IMR-90 (cell line): ENCODE results near the gene HSPB7. TPM values are rescaled to one million over a fixed set of nuclear protein-coding genes. Genes with fewer than 3 reads are reported as not detected.
"Not testable (repeated sequence)": the region's sequence is repeated elsewhere in the genome, so short reads cannot be mapped to it uniquely, and the experiment has no call there.

ENCODE experiments used
- ATAC-seq: fragments of 200-7000 bp; cut with Tn5 transposase; 2 replicates; pipeline ENCODE4 v1.9.1; 2020; ENCODE audit warnings: low read depth, mild to moderate bottlenecking, moderate library complexity
- BruUV-seq: library from RNA; stranded (reverse); fragments of 400-500 nt; replicated peaks from 2 replicates; lab custom pipeline; 2021; lab: Mats Ljungman, UMichigan
- CTCF ChIA-PET: fragments of 300-600 bp; formaldehyde crosslinking; extraction: SDS; loops from one replicate; lab custom pipeline; 2021; ENCODE audit warnings: antibody characterized with exemption; lab: Yijun Ruan, JAX
- POLR2A ChIA-PET: fragments of 300-600 bp; sonication (Branson Sonifier 250); formaldehyde crosslinking; loops from one replicate; lab custom pipeline; 2022; ENCODE audit warnings: antibody characterized with exemption; ENCODE audit not compliant: unreplicated experiment; lab: Charles Lee
- DNase-seq: peaks from one replicate; pipeline ENCODE4 v3.0.0; 2013
- H2AFZ ChIP-seq: replicated peaks from 2 replicates; pipeline ENCODE3; 2013; ENCODE audit warnings: low read length, mild to moderate bottlenecking; ENCODE audit not compliant: poor library complexity
- H2AK5ac ChIP-seq: 2 replicates; pipeline ENCODE4 v1.6.1; 2013; ENCODE audit warnings: low read depth, low read length, inconsistent platforms
- H2AK9ac ChIP-seq: replicated peaks from 2 replicates; pipeline ENCODE3; 2013; ENCODE audit warnings: mild to moderate bottlenecking, low read depth, low read length, moderate library complexity; ENCODE audit not compliant: poor library complexity
- H2BK120ac ChIP-seq: 2 replicates; pipeline ENCODE4 v1.6.1; 2013; ENCODE audit warnings: low read depth, low read length, inconsistent platforms
- H2BK15ac ChIP-seq: 3 replicates; pipeline ENCODE4 v1.6.1; 2013; ENCODE audit warnings: low read depth, low read length, inconsistent platforms
- H2BK20ac ChIP-seq: 2 replicates; pipeline ENCODE4 v1.6.1; 2013; ENCODE audit warnings: low read depth, mild to moderate bottlenecking, inconsistent platforms, low read length, moderate library complexity
- H2BK5ac ChIP-seq: 2 replicates; pipeline ENCODE4 v1.6.1; 2013; ENCODE audit warnings: mild to moderate bottlenecking, low read depth, low read length, inconsistent platforms; ENCODE audit not compliant: poor library complexity, severe bottlenecking
- H3K14ac ChIP-seq: replicated peaks from 2 replicates; pipeline ENCODE4 v1.6.1; 2013; ENCODE audit warnings: low read depth, low read length, inconsistent platforms
- H3K18ac ChIP-seq: 2 replicates; pipeline ENCODE4 v1.6.1; 2013; ENCODE audit warnings: low read depth, low read length, control low read depth
- H3K23ac ChIP-seq: 2 replicates; pipeline ENCODE4 v1.6.1; 2013; ENCODE audit warnings: low read depth, low read length, inconsistent platforms
- H3K27ac ChIP-seq: 2 replicates; pipeline ENCODE4 v1.5.1; 2013; ENCODE audit warnings: mild to moderate bottlenecking, control low read depth, low read length; ENCODE audit not compliant: insufficient read depth
- H3K27me3 ChIP-seq: 2 replicates; pipeline ENCODE4 v1.6.1; 2013; ENCODE audit warnings: low read length; ENCODE audit not compliant: control insufficient read depth, insufficient read depth
- H3K36me3 ChIP-seq: 2 replicates; pipeline ENCODE4 v1.6.1; 2013; ENCODE audit warnings: low read length, mixed read lengths; ENCODE audit not compliant: control insufficient read depth, insufficient read depth
- H3K4ac ChIP-seq: 2 replicates; pipeline ENCODE4 v1.6.1; 2013; ENCODE audit warnings: low read depth, low read length, inconsistent platforms
- H3K4me1 ChIP-seq: 2 replicates; pipeline ENCODE4 v1.6.1; 2013; ENCODE audit warnings: low read length, mixed read lengths; ENCODE audit not compliant: control insufficient read depth, insufficient read depth
- H3K4me2 ChIP-seq: 2 replicates; pipeline ENCODE4 v1.6.1; 2013; ENCODE audit warnings: low read depth, mild to moderate bottlenecking, control low read depth, low read length, moderate library complexity
- H3K4me3 ChIP-seq: 2 replicates; pipeline ENCODE4 v1.5.1; 2013; ENCODE audit warnings: low read depth, mild to moderate bottlenecking, control low read depth, low read length, moderate library complexity; ENCODE audit not compliant: insufficient read depth
- H3K56ac ChIP-seq: 2 replicates; pipeline ENCODE4 v1.6.1; 2013; ENCODE audit warnings: low read length, inconsistent platforms; ENCODE audit not compliant: insufficient read depth; ENCODE audit errors: extremely low read depth
- H3K79me1 ChIP-seq, 2 experiments: 2 replicates each; pipeline ENCODE4 v1.6.1; 2013; ENCODE audit warnings: low read length in 2 of 2, inconsistent platforms in 1 of 2, low read depth in 1 of 2
- H3K9ac ChIP-seq: 2 replicates; pipeline ENCODE4 v1.6.1; 2013; ENCODE audit warnings: low read depth, low read length, control low read depth
- H3K9me1 ChIP-seq: 2 replicates; pipeline ENCODE4 v1.6.1; 2013; ENCODE audit warnings: low read length, inconsistent platforms; ENCODE audit not compliant: insufficient read depth
- H3K9me3 ChIP-seq: 2 replicates; pipeline ENCODE4 v1.6.1; 2013; ENCODE audit warnings: low read length; ENCODE audit not compliant: control insufficient read depth, insufficient read depth
- H4K20me1 ChIP-seq: 2 replicates; pipeline ENCODE4 v1.6.1; 2013; ENCODE audit warnings: low read length, inconsistent platforms; ENCODE audit not compliant: insufficient read depth
- H4K5ac ChIP-seq: 2 replicates; pipeline ENCODE4 v1.6.1; 2013; ENCODE audit warnings: mild to moderate bottlenecking, low read depth, low read length, control low read depth
- H4K8ac ChIP-seq, 2 experiments: 2 replicates each; pipeline ENCODE4 v1.6.1; 2013; ENCODE audit warnings: low read depth in 2 of 2, low read length in 2 of 2, control low read depth in 1 of 2, inconsistent platforms in 1 of 2
- H4K91ac ChIP-seq: 2 replicates; pipeline ENCODE4 v1.6.1; 2013; ENCODE audit warnings: low read depth, low read length, inconsistent platforms; ENCODE audit not compliant: insufficient read depth
- BHLHE40 ChIP-seq: fragments of 150-350 bp; IDR thresholded peaks from 2 replicates; pipeline ENCODE4 v1.6.1; 2016; ENCODE audit warnings: mild to moderate bottlenecking, low read depth, low read length
- RAD21 ChIP-seq: IDR thresholded peaks from 2 replicates; pipeline ENCODE4 v1.6.1; 2012; ENCODE audit warnings: low read length, improper control_type of control experiment
- WGBS, 2 experiments: methylation state at CpG; one replicate each; pipeline versions ENCODE4 v1.1.5 to v1.1.7; 2013; ENCODE audit warnings: missing lambda C conversion rate in 2 of 2; ENCODE audit not compliant: insufficient read length in 1 of 2; ENCODE audit errors: extremely low coverage in 2 of 2; 5-methylcytosine and 5-hydroxymethylcytosine counted together
- dilution Hi-C: fragments of 300-500 bp; cut with HindIII; formaldehyde crosslinking; loops from one replicate; pipeline ENCODE4 v1.14.3; 2018; ENCODE audit warnings: low sequenced_read_pairs; ENCODE audit not compliant: unreplicated experiment
- in situ Hi-C: fragments of 300-500 bp; cut with MboI; formaldehyde crosslinking; loops from 3 replicates; pipeline ENCODE4 v1.14.3; 2019; ENCODE audit warnings: low sequenced_read_pairs, inconsistent platforms, mixed read lengths
- intact Hi-C: fragments of 100-400 bp; cut with micrococcal nuclease; formaldehyde crosslinking; loops from 2 replicates; pipeline ENCODE4 v1.10.0; 2022
- polyA plus RNA-seq, 3 experiments: library from polyadenylated mRNA; depleted of rRNA; stranded (reverse); fragments of >200 nt; gene quantifications; 2 replicates each; pipeline ENCODE4 v1.2.3, GENCODE V29; 2012; ENCODE audit warnings: low replicate concordance in 1 of 3
- total RNA-seq: library from RNA; depleted of rRNA; stranded (reverse); fragments of >200 nt; gene quantifications from 2 replicates; pipeline ENCODE4 v1.2.3, GENCODE V29; 2012
- TF ChIP-seq, protein P1 (sequence below): fragments of 150-350 bp; IDR thresholded peaks from 2 replicates; pipeline ENCODE4 v1.6.1; 2016; ENCODE audit warnings: low read depth, mild to moderate bottlenecking, low read length, moderate library complexity, borderline replicate concordance

HSPB7 gene
- total and polyA plus RNA-seq, 2 of the 4 experiments (the other 2 are of a cell fraction): 0.54 to 3.0 TPM

DNA sequence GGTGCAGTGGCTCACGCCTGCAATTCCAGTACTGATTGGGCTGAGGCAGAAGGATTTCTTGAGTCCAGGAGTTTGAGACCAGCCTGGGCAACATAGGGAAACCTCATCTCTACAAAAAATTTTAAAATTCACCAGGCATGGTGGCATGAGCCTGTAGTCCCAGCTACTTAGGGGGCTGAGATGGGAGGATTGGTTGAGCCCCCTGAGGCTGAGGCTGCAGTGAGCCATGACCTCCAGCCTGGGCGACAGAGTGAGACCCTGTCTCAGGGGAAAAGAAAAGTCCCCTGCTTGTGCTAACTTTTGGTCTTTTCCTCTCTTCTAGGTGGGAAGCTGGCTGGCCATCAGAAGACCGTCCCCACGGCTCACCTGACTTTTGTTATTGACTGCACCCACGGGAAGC is 12.2 kb downstream of the HSPB7 start:
- WGBS, 2 experiments: no CpG with 5 or more reads among the region's 5 CpGs
- H3K4me2 ChIP-seq: no peak overlapping the region
- POLR2A ChIA-PET: no interaction called here
- H3K14ac ChIP-seq: no peak overlapping the region
- H3K9me3 ChIP-seq: no peaks in the 10 kb centered on the region
- H4K8ac ChIP-seq: no peak overlapping the region
- in situ Hi-C loops (no loop called here), dilution Hi-C loops (no loop called here), intact Hi-C loops (loop anchor here (5.0 kb wide), 1 partner anchor 213 kb away; no protein-coding TSS in a partner anchor)
- no peak overlapping the region for H2AK5ac ChIP-seq
- H3K36me3 ChIP-seq: no peaks in the 10 kb centered on the region
- no peak overlapping the region for H4K5ac ChIP-seq
- no peak overlapping the region for H2BK15ac ChIP-seq
- no peaks in the 10 kb centered on the region for H3K9me1 ChIP-seq
- BruUV-seq: no TSS peak
- no peak overlapping the region for H2BK20ac ChIP-seq
- no peaks in the 10 kb centered on the region for H3K79me1 ChIP-seq
- DNase-seq (no peak), ATAC-seq (no peak)
- H3K9ac ChIP-seq: no peak overlapping the region
- no peaks in the 10 kb centered on the region for H3K4me1 ChIP-seq
- TF ChIP-seq RAD21 (no peak), BHLHE40 (no peak)
- TF ChIP-seq, protein P1, sequence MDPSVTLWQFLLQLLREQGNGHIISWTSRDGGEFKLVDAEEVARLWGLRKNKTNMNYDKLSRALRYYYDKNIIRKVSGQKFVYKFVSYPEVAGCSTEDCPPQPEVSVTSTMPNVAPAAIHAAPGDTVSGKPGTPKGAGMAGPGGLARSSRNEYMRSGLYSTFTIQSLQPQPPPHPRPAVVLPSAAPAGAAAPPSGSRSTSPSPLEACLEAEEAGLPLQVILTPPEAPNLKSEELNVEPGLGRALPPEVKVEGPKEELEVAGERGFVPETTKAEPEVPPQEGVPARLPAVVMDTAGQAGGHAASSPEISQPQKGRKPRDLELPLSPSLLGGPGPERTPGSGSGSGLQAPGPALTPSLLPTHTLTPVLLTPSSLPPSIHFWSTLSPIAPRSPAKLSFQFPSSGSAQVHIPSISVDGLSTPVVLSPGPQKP: no peak
- H4K20me1 ChIP-seq: 0 out of 2 replicates have a peak, but pooled peaks cover 4% of the 10 kb centered on the region
- H4K91ac ChIP-seq: no peak overlapping the region
- no peak overlapping the region for H3K4me3 ChIP-seq
- no peak overlapping the region for H3K27ac ChIP-seq
- H2AK9ac ChIP-seq: no peak overlapping the region
- no peak overlapping the region for H3K56ac ChIP-seq
- H2AFZ ChIP-seq: no peak overlapping the region
- no peak overlapping the region for H2BK120ac ChIP-seq
- CTCF ChIA-PET: interaction anchor here (1.4 kb wide), 1 partner anchor 214 kb away, joined by 4 read pairs; no protein-coding TSS in a partner anchor
- no peak overlapping the region for H3K23ac ChIP-seq
- no peak overlapping the region for H3K18ac ChIP-seq
- peaks cover 4% of the 10 kb centered on the region; the same call in 1 of the 2 replicates for H3K27me3 ChIP-seq
- no peak overlapping the region for H3K4ac ChIP-seq
- H2BK5ac ChIP-seq: no peak overlapping the region

DNA sequence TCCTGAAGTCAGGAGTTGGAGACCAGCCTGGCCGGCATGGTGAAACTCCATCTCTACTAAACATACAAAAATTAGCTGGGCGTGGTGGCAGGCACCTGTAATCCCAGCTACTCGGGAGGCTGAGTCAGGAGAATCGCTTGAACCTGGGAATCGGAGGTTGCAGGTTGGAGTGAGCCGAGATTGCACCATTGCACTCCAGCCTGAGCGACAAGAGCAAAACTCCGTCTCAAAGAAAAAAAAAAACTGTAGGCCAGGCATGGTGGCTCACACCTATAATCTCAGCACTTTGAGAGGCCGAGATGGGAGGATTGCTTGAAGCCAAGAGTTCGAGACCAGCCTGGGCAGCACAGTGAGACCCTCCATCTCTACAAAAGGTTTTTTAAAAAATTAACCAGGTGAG is 16.6 kb downstream of the HSPB7 start:
- H3K79me1 ChIP-seq, dilution Hi-C loops, in situ Hi-C loops, H2BK20ac ChIP-seq, H4K8ac ChIP-seq, H3K4ac ChIP-seq, H3K18ac ChIP-seq, intact Hi-C loops, H3K9me3 ChIP-seq, H3K9me1 ChIP-seq, H3K4me2 ChIP-seq, H2BK5ac ChIP-seq, H2BK15ac ChIP-seq, H4K5ac ChIP-seq, H2BK120ac ChIP-seq, H2AK9ac ChIP-seq, H3K27ac ChIP-seq, H3K4me3 ChIP-seq, H4K91ac ChIP-seq, ATAC-seq, H2AK5ac ChIP-seq, DNase-seq, POLR2A ChIA-PET, H3K4me1 ChIP-seq, H3K56ac ChIP-seq, H3K14ac ChIP-seq, BruUV-seq, H3K36me3 ChIP-seq, H3K9ac ChIP-seq, H3K23ac ChIP-seq, H4K20me1 ChIP-seq, H2AFZ ChIP-seq: not testable (repeated sequence)
- peaks cover 17% of the 10 kb centered on the region; the same call in 1 of the 2 replicates for H3K27me3 ChIP-seq
- CTCF ChIA-PET: interaction anchor here (1.7 kb wide), 1 partner anchor 186 kb away, joined by 4 read pairs; no protein-coding TSS in a partner anchor
- WGBS, 2 experiments: 94% methylated on average over 5 of the region's 10 CpGs; no CpG with 5 or more reads in 1 of the 2 experiments
